Renal pelvis (tissue), 4 donors: ENCODE data around the gene KCNG1. TPM values are rescaled to one million over a fixed set of nuclear protein-coding genes. Genes with fewer than 3 reads are reported as not detected.
"Not testable (repeated sequence)": the region's sequence is repeated elsewhere in the genome, so short reads cannot be mapped to it uniquely, and the experiment has no call there.

Experiments
- DNase-seq: peaks from one replicate; pipeline ENCODE4 v3.0.0-alpha.2; 2013
- polyA plus RNA-seq, 3 donors: library from polyadenylated mRNA; unstranded; fragments of 120-200 nt; gene quantifications; one replicate each; pipeline ENCODE4 v1.2.1, GENCODE V29; 2013; ENCODE audit not compliant: insufficient read length in 3 of 3

Gene KCNG1
- polyA plus RNA-seq, 3 donors: 5.7 to 8.2 (median 7.6) TPM

GRCh38 chr20:50991076-50991475, 31.8 kb downstream of the KCNG1 start:
- DNase-seq: no peak

DNA sequence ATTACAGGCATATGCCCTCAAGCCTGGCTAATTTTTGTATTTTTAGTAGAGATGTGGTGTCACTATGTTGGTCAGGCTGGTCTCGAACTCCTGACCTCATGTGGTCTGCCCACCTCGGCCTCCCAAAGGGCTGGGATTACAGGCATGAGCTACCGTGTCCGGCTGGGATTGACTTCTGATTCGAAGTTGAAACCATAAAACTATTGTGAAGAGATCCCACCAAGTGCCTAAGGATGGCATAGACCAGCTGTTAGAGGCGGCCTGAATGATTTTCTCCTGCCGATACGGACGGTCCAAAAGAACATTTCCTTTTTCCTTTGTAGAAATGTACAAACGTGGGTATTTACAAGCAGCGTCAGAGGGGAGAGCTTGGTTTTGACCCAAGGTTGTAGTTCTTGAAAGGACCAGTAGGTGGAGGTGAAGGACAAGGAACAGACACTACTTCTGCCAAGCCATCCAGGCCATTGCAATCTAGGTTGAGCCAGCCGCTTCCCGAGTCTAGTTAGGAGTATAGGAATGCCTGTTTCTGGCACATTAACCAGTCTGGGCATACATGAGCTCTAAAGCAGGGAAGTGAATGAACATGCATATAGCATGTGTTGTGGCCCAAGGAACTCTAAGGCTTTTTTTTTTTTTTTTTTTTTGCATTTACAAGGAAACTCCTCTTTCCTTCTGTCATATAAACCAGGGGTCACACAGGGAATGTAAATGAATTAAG, 35.3 kb downstream of the KCNG1 start:
- peak; percentile 84 for DNase-seq

- no peak for DNase-seq
Measured at GRCh38 chr20:50983321-50983720, 39.6 kb downstream of the KCNG1 start.

DNA sequence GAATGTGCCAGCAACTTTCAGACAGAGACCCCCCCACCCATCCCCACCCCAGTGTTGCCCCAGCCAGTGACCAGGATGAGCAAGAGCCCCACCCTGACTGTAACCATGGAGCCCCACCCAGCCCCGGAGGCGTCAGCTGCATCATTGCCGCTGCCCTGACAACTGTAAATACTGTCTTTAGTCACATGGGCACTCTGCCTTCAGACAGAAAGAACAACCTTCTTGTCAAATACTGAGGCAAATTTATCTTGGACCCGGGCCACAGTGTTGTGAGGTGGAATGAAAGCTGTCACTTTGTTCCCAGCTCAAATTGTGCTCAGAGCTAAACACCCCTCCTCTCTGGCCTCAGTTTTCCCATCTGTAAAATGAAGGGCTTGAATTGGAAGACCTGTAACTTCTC, 40.5 kb downstream of the KCNG1 start:
- no peak for DNase-seq

- DNase-seq: no peak
Measured at GRCh38 chr20:50981714-50982048, 41.2 kb downstream of the KCNG1 start.

DNA sequence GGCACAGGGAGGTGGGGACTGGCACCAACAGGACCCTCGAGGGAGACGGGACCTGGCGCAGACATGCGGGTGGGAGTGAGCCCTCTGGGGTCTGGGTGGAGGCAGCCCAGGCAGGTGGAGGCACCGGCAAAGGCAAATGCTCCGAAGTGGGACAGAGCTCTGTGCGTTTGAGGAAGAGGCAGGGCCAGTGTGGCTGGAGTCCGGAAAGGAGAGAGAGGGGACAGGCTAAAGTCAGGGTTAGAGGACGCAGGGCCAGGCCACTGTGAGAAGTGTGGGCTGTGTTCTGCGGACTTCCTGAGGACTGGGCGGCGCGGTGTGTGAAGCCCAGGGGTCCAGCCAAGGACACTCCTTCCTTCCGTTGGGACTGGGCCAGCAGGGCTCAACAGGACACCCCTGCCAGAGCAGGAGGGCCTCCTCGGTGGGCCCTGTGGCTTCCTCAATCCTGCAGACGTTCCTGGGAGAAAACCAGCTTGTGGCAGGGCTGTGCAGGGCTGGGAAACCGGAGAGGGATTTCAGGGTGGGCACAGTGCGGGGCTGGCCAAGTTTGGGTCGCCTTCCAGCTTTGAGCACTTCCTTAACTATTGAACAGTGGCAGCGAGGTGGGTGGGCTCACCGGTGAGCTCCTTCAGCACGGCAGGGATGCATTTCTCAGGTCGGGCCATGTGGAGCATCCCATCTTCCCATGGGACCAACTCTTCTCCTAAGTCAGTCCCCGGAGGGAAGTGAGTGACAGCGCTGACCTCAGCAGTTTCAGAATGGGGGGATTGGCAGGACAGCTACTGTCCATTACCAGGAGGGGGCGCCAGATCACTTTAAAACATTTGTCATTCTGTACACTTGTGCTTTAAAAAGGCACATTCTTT, 41.8 kb downstream of the KCNG1 start:
- no peak for DNase-seq

GRCh38 chr20:50980071-50980681, 42.7 kb downstream of the KCNG1 start:
- DNase-seq: no peak

- DNase-seq: not testable (repeated sequence)
Measured at GRCh38 chr20:50978533-50978932, 44.4 kb downstream of the KCNG1 start.

DNA sequence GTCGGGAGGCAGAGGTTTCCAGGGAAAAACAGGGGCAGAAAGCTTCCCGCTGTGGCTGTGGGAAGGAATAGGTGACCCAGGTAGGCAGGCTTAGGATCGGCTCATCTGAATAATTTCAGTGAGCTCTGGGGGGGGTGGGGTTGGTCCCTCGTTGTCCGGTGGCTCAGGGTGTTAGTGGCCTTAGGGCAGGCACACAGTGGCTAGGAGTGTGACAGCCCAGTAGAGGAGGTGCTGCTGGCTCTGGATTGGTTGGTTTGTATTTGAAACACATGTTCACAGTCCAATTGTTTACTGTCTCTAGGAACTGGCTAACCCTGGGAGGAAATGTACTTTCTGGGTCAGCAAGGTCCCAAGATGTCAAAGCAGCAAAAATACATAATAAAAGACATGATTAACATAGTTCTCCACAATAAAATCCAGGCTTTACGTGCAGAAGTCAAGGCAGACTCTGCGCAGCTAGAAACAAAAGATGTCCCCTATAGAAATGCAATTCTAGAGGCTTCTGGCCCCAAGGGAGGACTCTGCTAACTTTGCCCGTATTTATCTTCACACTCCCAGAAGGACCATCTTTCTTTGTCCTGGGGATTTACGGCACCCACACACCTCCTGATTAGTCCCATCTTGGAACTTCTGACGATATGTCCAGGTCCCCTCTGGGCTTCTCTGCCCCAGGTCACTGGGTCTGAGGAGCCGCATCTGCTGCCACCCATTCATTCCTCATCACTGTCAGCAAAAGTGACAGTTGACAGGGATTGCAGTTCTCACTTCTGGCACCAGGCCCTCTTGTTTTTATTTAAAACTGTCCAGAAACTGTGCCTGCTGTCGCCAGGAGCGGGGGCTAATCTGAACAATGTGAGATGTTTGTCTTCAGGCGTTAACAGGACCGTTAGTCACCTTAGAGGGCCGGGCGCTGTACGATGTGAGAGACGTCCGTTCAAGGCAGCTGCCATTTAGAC, 45.6 kb downstream of the KCNG1 start:
- DNase-seq: no peak

DNA sequence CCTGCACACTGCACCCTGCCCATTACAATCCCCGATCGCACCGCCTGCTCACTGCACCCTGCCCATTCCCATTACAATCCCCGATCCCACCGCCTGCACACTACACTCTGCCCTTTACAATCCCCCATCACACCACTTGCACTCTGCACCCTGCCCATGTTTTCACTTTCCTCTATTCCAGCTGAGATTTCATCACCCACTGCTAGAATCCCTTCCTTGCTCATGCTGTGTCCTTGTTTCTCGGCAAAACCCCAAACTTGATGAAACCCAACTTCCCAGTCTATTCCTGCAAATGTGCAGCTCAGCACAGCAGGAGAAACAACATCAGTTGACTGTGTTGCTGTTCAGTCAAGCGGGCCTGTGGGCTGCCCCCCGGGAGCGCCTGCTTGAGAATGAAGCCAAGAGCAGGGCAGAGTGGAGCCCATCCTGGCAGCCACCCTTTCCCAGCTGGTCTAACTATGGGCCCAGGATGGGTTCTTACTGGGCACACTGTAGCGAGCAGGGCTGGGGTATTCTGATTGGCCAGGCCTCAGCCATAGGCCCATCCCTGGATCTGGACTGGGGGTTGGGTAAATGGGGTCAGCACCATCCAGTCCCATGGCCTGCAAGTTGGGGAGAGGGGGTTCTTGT, 47.1 kb downstream of the KCNG1 start:
- DNase-seq: no peak

DNA sequence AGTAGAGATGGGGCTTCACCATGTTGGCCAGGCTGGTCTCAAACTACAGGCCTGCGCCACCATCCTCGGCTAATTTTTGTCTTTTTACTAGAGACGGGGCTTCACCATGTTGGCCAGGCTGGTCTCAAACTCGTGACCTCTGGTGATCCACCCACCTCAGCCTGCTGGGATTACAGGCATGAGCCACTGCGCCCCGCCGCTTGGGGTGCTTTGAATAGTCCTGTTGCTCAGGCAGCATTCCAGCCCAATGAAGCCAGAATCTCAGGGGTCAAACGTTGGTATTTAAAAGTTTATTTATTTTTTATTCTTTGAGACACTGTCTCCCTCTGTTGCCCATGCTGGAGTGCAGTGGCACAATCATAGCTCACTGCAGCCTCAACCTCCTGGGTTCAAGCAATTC, 53.0 kb downstream of the KCNG1 start:
- no peak for DNase-seq

DNA sequence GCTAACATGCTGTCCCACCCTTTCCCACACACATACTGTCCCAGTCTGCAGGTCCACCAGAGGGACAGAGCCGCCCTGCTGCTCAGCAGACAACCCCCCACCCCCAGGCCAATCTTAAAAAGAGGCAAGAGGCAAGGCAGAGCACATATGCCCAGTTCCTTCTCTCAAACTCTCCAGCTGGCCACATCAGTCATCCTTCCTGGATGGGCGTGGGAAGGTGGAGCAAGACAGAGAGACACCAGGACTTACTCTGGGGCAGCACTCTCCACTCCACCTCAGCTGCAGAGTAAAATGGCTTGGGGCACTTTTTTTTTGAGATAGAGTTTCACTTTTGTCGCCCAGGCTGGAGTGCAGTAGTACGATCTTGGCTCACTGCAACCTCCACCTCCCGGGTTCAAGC, 53.5 kb downstream of the KCNG1 start:
- no peak for DNase-seq

DNA sequence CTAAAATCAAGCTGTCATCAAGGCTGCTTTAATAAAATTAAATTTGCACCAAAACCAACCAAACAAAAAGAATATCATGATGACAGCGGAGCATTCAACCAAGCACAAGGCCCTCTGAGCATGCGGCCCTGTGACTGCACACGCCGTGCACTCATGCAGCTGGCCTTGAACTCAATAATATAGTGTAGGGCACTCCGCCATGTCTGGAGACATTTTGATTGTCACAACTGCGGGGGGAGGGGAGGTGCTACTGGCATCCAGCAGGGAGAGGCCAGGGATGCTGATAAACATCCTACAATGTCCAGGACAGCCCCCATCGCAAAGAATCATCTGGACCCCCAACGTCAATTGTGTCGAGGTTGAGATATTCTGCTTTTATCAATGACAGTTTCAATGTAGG, 54.6 kb downstream of the KCNG1 start:
- DNase-seq: no peak

DNA sequence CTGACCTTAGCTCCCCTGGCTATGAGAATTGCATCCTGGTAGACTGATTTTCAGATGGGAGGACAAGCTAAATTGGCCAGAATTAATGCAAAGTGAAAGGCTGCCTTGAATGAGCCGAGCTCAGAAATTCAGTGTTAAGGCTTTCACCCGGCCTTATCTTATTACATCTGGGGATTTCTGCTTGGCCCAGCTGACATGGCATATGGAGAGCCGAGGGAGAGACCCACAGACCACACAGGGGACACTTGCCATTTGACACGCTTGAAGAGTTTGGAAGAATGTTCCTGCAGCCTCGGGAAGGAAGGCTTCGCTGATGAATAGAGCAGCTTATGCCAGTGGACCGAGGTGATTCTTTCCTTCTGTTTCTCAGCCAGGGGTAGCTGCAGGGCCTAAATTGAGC, 55.3 kb downstream of the KCNG1 start:
- DNase-seq: peak; percentile 84

DNA sequence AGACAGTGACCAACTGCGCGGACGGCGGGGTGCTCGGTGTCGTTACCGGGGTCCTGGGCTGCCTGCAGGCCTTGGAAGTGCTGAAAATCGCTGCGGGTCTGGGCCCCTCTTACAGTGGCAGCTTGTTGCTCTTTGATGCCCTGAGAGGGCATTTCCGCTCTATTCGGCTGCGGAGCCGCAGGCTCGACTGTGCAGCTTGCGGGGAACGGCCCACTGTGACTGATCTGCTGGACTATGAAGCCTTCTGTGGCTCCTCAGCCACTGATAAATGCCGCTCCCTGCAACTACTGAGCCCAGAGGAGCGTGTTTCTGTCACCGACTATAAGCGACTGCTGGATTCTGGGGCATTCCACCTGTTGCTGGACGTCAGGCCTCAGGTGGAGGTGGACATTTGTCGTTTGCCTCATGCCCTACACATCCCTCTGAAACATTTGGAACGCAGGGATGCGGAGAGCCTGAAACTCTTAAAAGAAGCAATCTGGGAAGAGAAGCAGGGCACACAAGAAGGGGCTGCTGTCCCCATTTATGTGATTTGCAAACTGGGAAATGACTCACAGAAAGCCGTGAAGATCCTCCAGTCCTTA, 63.3 kb downstream of the KCNG1 start:
- DNase-seq: no peak

DNA sequence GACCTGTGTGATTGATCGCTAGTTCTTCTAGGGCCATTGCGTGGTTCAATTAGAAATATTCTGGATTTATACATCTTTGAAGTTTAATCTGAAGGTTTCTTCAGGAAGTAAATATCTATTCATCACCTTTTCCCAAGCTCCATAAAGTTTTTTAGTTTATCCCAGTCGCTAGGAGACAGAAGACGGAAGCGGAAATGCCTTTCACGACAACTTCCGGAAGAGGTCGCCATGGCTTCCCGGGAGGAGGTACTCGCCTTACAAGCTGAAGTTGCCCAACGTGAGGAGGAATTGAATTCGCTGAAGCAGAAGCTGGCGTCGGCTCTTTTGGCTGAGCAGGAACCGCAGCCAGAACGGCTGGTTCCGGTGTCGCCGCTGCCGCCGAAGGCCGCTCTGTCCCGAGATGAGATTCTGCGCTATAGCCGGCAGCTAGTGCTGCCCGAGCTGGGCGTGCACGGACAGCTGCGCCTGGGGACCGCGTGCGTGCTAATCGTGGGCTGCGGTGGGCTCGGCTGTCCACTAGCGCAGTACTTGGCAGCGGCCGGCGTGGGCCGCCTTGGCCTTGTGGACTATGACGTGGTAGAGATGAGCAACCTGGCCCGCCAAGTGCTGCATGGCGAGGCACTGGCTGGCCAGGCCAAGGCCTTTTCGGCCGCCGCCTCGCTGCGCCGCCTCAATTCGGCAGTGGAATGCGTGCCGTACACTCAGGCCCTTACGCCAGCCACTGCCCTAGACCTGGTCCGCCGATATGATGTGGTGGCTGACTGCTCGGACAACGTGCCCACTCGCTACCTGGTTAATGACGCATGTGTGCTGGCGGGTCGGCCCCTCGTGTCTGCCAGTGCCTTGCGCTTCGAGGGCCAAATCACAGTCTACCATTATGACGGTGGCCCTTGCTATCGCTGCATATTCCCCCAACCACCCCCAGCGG, 64.0 kb downstream of the KCNG1 start, which contains the start of gene MOCS3:
TSS of gene MOCS3 (plus strand) at position 204 of the 928 bp plus-strand sequence. CDS start at position 229, 25 bp downstream.
- DNase-seq: peak; percentile 93

DNA sequence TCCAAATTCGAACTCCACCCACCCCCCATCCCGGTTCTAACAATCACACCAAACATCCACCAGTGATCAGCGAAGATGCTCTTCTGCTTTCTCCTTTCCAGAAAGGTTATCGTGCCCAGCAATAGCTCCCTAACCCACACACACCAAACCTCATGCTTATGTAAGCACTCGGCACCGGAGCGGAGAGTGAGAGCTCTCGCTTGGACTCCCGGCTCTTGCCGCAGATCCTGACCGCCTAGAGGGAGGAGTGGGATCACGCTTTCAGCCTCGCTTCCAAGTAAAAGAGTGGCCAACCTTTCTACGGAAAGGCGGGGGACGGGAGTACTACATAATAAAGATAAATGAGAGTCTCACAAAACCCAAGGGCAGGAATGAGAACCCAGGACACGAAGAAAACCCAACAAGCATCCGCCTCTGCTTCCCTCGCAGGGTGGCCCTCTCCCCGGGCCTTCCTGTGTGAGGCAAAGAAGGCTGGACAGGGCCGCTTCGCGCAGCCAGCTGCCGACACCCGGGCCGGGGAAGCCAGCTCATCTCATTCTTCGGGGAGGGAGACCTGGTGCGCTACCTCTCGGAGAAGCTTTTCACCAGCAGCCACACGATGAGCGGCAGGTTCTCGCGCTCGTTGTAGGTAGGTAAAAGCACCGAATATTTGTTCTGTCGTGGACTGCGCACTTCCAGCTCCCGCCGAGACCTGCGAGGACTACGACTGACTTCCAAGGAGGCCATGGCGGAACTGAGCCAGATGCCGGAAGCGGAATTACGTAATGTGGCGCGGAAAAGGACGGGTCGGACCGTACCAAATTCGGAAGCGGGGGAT, 64.9 kb downstream of the KCNG1 start, which contains the start of gene DPM1:
TSS of gene DPM1 (minus strand) at position 735 of the 817 bp plus-strand sequence. CDS start at position 726, 9 bp downstream.
- peak; percentile 11 for DNase-seq

- DNase-seq: no peak
Measured at GRCh38 chr20:50957276-50957675, 65.6 kb downstream of the KCNG1 start.

DNA sequence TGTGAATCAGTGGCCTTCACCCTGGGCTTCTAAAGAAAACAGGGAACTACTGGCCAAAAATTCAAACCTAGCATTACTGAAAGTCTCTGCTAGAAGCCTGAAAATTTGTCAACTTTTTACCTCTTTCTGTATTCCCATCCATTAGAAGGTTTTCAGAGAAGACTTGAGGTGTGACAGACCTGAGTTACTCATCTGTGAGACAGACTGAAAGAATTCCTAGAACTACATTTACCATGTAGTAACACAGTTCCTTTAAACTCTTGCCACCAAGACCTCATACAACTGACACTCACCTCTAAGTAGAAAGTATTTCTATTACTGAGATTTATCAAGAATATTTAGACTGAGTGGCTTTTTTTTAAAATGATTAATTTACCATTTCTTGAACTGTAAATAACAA, 69.1 kb downstream of the KCNG1 start:
- DNase-seq: no peak
